ENCODE data around the gene POLR3B.
A peak's percentile ranks its signal among the peaks of the same experiment; 100 is the strongest.
"Not testable (repeated sequence)": the region's sequence is repeated elsewhere in the genome, so short reads cannot be mapped to it uniquely, and the experiment has no call there.

Gene POLR3B

GRCh38 chr12:106452309-106452708 lies 94.8 kb downstream of the POLR3B start:
- DNase-seq = no peak
- peaks cover 0 to 2% (median under 1%) of the 10 kb centered on the region in 4 experiments for H3K36me3 ChIP-seq (ENCODE audit: control insufficient read depth in 4 of 4, insufficient read depth in 4 of 4, low read length in 3 of 4)
- no peaks in the 10 kb centered on the region for H3K27me3 ChIP-seq (replicated peaks in 2 of 5; ENCODE audit: control insufficient read depth in 4 of 5, insufficient read depth in 5 of 5, low read length in 4 of 5)
- peaks cover 0 to 7% (median 0%) of the 10 kb centered on the region in 4 experiments for H3K4me1 ChIP-seq (ENCODE audit: control extremely low read depth in 1 of 4, control insufficient read depth in 4 of 4, insufficient read depth in 4 of 4, low read length in 3 of 4)
- no peak overlapping the region for H3K27ac ChIP-seq (ENCODE audit: insufficient read depth in 1 of 2, low read depth in 1 of 2, low read length in 2 of 2, poor library complexity in 1 of 2, severe bottlenecking in 2 of 2)
- ChIA-PET POLR2A (no interaction called here), CTCF (no interaction called here)
- H3K9me3 ChIP-seq (ENCODE audit: control extremely low read depth in 1 of 5, control insufficient read depth in 4 of 5, insufficient read depth in 2 of 5, low read depth in 1 of 5, low read length in 4 of 5) = no peaks in the 10 kb centered on the region
- 89% methylated on average over 1 of the region's 1 CpG for WGBS (ENCODE audit: insufficient coverage)
- H3K4me3 ChIP-seq (ENCODE audit: control insufficient read depth in 1 of 7, extremely low read depth in 1 of 7, insufficient read depth in 4 of 7, low read depth in 2 of 7, low read length in 6 of 7) = no peak overlapping the region

- Histone ChIP-seq H3K4me1 (ENCODE audit: control extremely low read depth in 1 of 4, control insufficient read depth in 4 of 4, insufficient read depth in 4 of 4, low read length in 3 of 4) (peaks cover 0 to 7% (median 0%) of the 10 kb centered on the region in 4 experiments), H3K9me3 (ENCODE audit: control extremely low read depth in 1 of 5, control insufficient read depth in 4 of 5, insufficient read depth in 2 of 5, low read depth in 1 of 5, low read length in 4 of 5) (no peaks in the 10 kb centered on the region), H3K36me3 (ENCODE audit: control insufficient read depth in 4 of 4, insufficient read depth in 4 of 4, low read length in 3 of 4) (peaks cover 0 to 10% (median 6%) of the 10 kb centered on the region in 4 experiments), H3K4me3 (ENCODE audit: control insufficient read depth in 1 of 7, extremely low read depth in 1 of 7, insufficient read depth in 4 of 7, low read depth in 2 of 7, low read length in 6 of 7) (peak overlapping the region in 1 of 7 experiments; percentile 8), H3K27ac (ENCODE audit: insufficient read depth in 1 of 2, low read depth in 1 of 2, low read length in 2 of 2, poor library complexity in 1 of 2, severe bottlenecking in 2 of 2) (no peak overlapping the region), H3K27me3 (replicated peaks in 2 of 5; ENCODE audit: control insufficient read depth in 4 of 5, insufficient read depth in 5 of 5, low read length in 4 of 5) (no peaks in the 10 kb centered on the region)
- ChIA-PET POLR2A (no interaction called here), CTCF (no interaction called here)
- WGBS (ENCODE audit: insufficient coverage) = 20% methylated on average over 6 of the region's 6 CpGs
- DNase-seq = peak; percentile 5 to 79 (median 43)
Observed at GRCh38 chr12:106455111-106455510, 97.6 kb downstream of the POLR3B start.

- peaks cover 0 to 13% (median 7%) of the 10 kb centered on the region in 4 experiments for H3K36me3 ChIP-seq (ENCODE audit: control insufficient read depth in 4 of 4, insufficient read depth in 4 of 4, low read length in 3 of 4)
- peaks cover 0 to 7% (median 0%) of the 10 kb centered on the region in 4 experiments for H3K4me1 ChIP-seq (ENCODE audit: control extremely low read depth in 1 of 4, control insufficient read depth in 4 of 4, insufficient read depth in 4 of 4, low read length in 3 of 4)
- CTCF ChIA-PET = interaction anchor here (0.6 kb wide), 1 partner anchor 11 kb away, joined by 3 read pairs; no protein-coding TSS in a partner anchor
- no peaks in the 10 kb centered on the region for H3K9me3 ChIP-seq (ENCODE audit: control extremely low read depth in 1 of 5, control insufficient read depth in 4 of 5, insufficient read depth in 2 of 5, low read depth in 1 of 5, low read length in 4 of 5)
- DNase-seq = peak in 1 of 3 donors; percentile 17
- WGBS (ENCODE audit: insufficient coverage) = 92% methylated on average over 4 of the region's 6 CpGs
- POLR2A ChIA-PET = no interaction called here
- no peak overlapping the region for H3K4me3 ChIP-seq (ENCODE audit: control insufficient read depth in 1 of 7, extremely low read depth in 1 of 7, insufficient read depth in 4 of 7, low read depth in 2 of 7, low read length in 6 of 7)
- H3K27me3 ChIP-seq (replicated peaks in 2 of 5; ENCODE audit: control insufficient read depth in 4 of 5, insufficient read depth in 5 of 5, low read length in 4 of 5) = no peaks in the 10 kb centered on the region
- no peak overlapping the region for H3K27ac ChIP-seq (ENCODE audit: insufficient read depth in 1 of 2, low read depth in 1 of 2, low read length in 2 of 2, poor library complexity in 1 of 2, severe bottlenecking in 2 of 2)
Observed at GRCh38 chr12:106459124-106459523, 101.6 kb downstream of the POLR3B start.

GRCh38 chr12:106459534-106459933 lies 102.0 kb downstream of the POLR3B start:
- DNase-seq = no peak
- ChIA-PET CTCF (interaction anchor here (0.6 kb wide), 1 partner anchor 11 kb away, joined by 3 read pairs; no protein-coding TSS in a partner anchor), POLR2A (interaction anchor here (0.6 kb wide), 1 partner anchor 27 kb away, joined by 3 read pairs; no protein-coding TSS in a partner anchor)

GRCh38 chr12:106461730-106462129 lies 104.2 kb downstream of the POLR3B start:
- Histone ChIP-seq H3K27ac (ENCODE audit: insufficient read depth in 1 of 2, low read depth in 1 of 2, low read length in 2 of 2, poor library complexity in 1 of 2, severe bottlenecking in 2 of 2) (no peak overlapping the region), H3K4me3 (ENCODE audit: control insufficient read depth in 1 of 7, extremely low read depth in 1 of 7, insufficient read depth in 4 of 7, low read depth in 2 of 7, low read length in 6 of 7) (no peak overlapping the region), H3K27me3 (replicated peaks in 2 of 5; ENCODE audit: control insufficient read depth in 4 of 5, insufficient read depth in 5 of 5, low read length in 4 of 5) (no peaks in the 10 kb centered on the region), H3K4me1 (ENCODE audit: control extremely low read depth in 1 of 4, control insufficient read depth in 4 of 4, insufficient read depth in 4 of 4, low read length in 3 of 4) (no peaks in the 10 kb centered on the region), H3K36me3 (ENCODE audit: control insufficient read depth in 4 of 4, insufficient read depth in 4 of 4, low read length in 3 of 4) (peaks cover 0 to 13% (median 7%) of the 10 kb centered on the region in 4 experiments), H3K9me3 (ENCODE audit: control extremely low read depth in 1 of 5, control insufficient read depth in 4 of 5, insufficient read depth in 2 of 5, low read depth in 1 of 5, low read length in 4 of 5) (no peaks in the 10 kb centered on the region)
- ChIA-PET CTCF (no interaction called here), POLR2A (no interaction called here)
- 100% methylated on average over 2 of the region's 2 CpGs for WGBS (ENCODE audit: insufficient coverage)
- DNase-seq = no peak

More at GRCh38 chr12:106459534-106459933, 102.0 kb downstream of the POLR3B start:
- no CpG with 5 or more reads among the region's 1 CpG for WGBS (ENCODE audit: insufficient coverage)
- H3K4me1 ChIP-seq (ENCODE audit: control extremely low read depth in 1 of 4, control insufficient read depth in 4 of 4, insufficient read depth in 4 of 4, low read length in 3 of 4) = peaks cover 0 to 7% (median 0%) of the 10 kb centered on the region in 4 experiments
- H3K9me3 ChIP-seq (ENCODE audit: control extremely low read depth in 1 of 5, control insufficient read depth in 4 of 5, insufficient read depth in 2 of 5, low read depth in 1 of 5, low read length in 4 of 5) = no peaks in the 10 kb centered on the region
- H3K4me3 ChIP-seq (ENCODE audit: control insufficient read depth in 1 of 7, extremely low read depth in 1 of 7, insufficient read depth in 4 of 7, low read depth in 2 of 7, low read length in 6 of 7) = no peak overlapping the region
- H3K27ac ChIP-seq (ENCODE audit: insufficient read depth in 1 of 2, low read depth in 1 of 2, low read length in 2 of 2, poor library complexity in 1 of 2, severe bottlenecking in 2 of 2) = no peak overlapping the region
- H3K27me3 ChIP-seq (replicated peaks in 2 of 5; ENCODE audit: control insufficient read depth in 4 of 5, insufficient read depth in 5 of 5, low read length in 4 of 5) = no peaks in the 10 kb centered on the region
- peaks cover 0 to 13% (median 7%) of the 10 kb centered on the region in 4 experiments for H3K36me3 ChIP-seq (ENCODE audit: control insufficient read depth in 4 of 4, insufficient read depth in 4 of 4, low read length in 3 of 4)

GRCh38 chr12:106465605-106466004 lies 108.1 kb downstream of the POLR3B start:
- H3K4me1 ChIP-seq (ENCODE audit: control extremely low read depth in 1 of 4, control insufficient read depth in 4 of 4, insufficient read depth in 4 of 4, low read length in 3 of 4); H3K4me3 ChIP-seq (ENCODE audit: control insufficient read depth in 1 of 7, extremely low read depth in 1 of 7, insufficient read depth in 4 of 7, low read depth in 2 of 7, low read length in 6 of 7); H3K36me3 ChIP-seq (ENCODE audit: control insufficient read depth in 4 of 4, insufficient read depth in 4 of 4, low read length in 3 of 4); H3K9me3 ChIP-seq (ENCODE audit: control extremely low read depth in 1 of 5, control insufficient read depth in 4 of 5, insufficient read depth in 2 of 5, low read depth in 1 of 5, low read length in 4 of 5); DNase-seq; H3K27ac ChIP-seq (ENCODE audit: insufficient read depth in 1 of 2, low read depth in 1 of 2, low read length in 2 of 2, poor library complexity in 1 of 2, severe bottlenecking in 2 of 2); CTCF ChIA-PET; H3K27me3 ChIP-seq (replicated peaks in 2 of 5; ENCODE audit: control insufficient read depth in 4 of 5, insufficient read depth in 5 of 5, low read length in 4 of 5); POLR2A ChIA-PET: not testable (repeated sequence)
- no CpG with 5 or more reads among the region's 4 CpGs for WGBS (ENCODE audit: insufficient coverage)

- H3K27me3 ChIP-seq (replicated peaks in 2 of 5; ENCODE audit: control insufficient read depth in 4 of 5, insufficient read depth in 5 of 5, low read length in 4 of 5); H3K4me1 ChIP-seq (ENCODE audit: control extremely low read depth in 1 of 4, control insufficient read depth in 4 of 4, insufficient read depth in 4 of 4, low read length in 3 of 4); H3K9me3 ChIP-seq (ENCODE audit: control extremely low read depth in 1 of 5, control insufficient read depth in 4 of 5, insufficient read depth in 2 of 5, low read depth in 1 of 5, low read length in 4 of 5); H3K4me3 ChIP-seq (ENCODE audit: control insufficient read depth in 1 of 7, extremely low read depth in 1 of 7, insufficient read depth in 4 of 7, low read depth in 2 of 7, low read length in 6 of 7); POLR2A ChIA-PET; H3K36me3 ChIP-seq (ENCODE audit: control insufficient read depth in 4 of 4, insufficient read depth in 4 of 4, low read length in 3 of 4); DNase-seq; CTCF ChIA-PET; H3K27ac ChIP-seq (ENCODE audit: insufficient read depth in 1 of 2, low read depth in 1 of 2, low read length in 2 of 2, poor library complexity in 1 of 2, severe bottlenecking in 2 of 2): not testable (repeated sequence)
- WGBS (ENCODE audit: insufficient coverage) = no CpG with 5 or more reads among the region's 3 CpGs
Observed at GRCh38 chr12:106475662-106476061, 118.1 kb downstream of the POLR3B start.
